Measurements from ENCODE around the gene RASSF8. TPM values are rescaled to one million over a fixed set of nuclear protein-coding genes. Genes with fewer than 3 reads are reported as not detected.

RASSF8 gene
- total and polyA plus RNA-seq, 11 donors = 5.2 to 44.6 (median 28.5) TPM

DNA sequence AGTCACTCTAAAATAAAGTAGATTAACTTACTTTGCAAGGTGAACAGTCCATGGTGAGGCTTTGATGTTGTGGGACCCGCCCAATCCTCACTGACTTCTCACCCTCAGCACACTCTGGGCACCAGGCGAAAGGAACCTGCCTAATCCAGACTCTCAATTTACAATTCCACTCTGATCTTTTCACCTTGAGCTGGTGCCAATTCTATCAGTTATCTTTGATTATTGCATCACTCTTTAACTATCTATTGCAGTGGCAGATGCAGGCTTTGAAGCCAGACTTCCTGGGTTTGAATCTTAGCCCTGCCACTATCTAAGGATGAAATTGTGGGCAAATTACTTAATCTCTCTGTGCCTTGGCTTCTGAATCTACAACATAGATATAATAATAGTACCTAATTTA is 18.9 kb upstream of the RASSF8 start:
- Histone ChIP-seq H3K9me3 (no peaks in the 10 kb centered on the region), H3K4me3 (no peak overlapping the region), H3K27me3 (no peaks in the 10 kb centered on the region), H3K4me1 (peaks cover 0 to 2% (median 0%) of the 10 kb centered on the region in 12 donors), H3K27ac (no peak overlapping the region), H3K36me3 (no peaks in the 10 kb centered on the region)
- ATAC-seq (no peak), DNase-seq (no peak)
- WGBS, 4 donors = 95 to 100% (median 97%) methylated on average over 2 of the region's 2 CpGs
- intact Hi-C loops (cut with DNase I) = loop anchor here in 1 of 10 donors (10.0 kb wide), 1 partner anchor 865 kb away; no protein-coding TSS in a partner anchor
- no peak for TF ChIP-seq CTCF (IDR thresholded peaks at IDR 0.05)
- TF ChIP-seq POLR2A (IDR thresholded peaks at IDR 0.05) = no peak

GRCh38 chr12:25940886-25941285 is 17.6 kb upstream of the RASSF8 start:
- Histone ChIP-seq H3K27me3 (no peaks in the 10 kb centered on the region), H3K9me3 (no peaks in the 10 kb centered on the region), H3K4me1 (peaks cover 0 to 2% (median 0%) of the 10 kb centered on the region in 12 donors), H3K36me3 (no peaks in the 10 kb centered on the region), H3K4me3 (no peak overlapping the region), H3K27ac (no peak overlapping the region)
- intact Hi-C loops (cut with DNase I) = no loop called here
- no peak for DNase-seq
- 85 to 91% (median 86%) methylated on average over 1 of the region's 1 CpG for WGBS, 4 donors
- TF ChIP-seq CTCF (IDR thresholded peaks at IDR 0.05) = no peak
- TF ChIP-seq POLR2A (IDR thresholded peaks at IDR 0.05) = no peak
- ATAC-seq = no peak

DNA sequence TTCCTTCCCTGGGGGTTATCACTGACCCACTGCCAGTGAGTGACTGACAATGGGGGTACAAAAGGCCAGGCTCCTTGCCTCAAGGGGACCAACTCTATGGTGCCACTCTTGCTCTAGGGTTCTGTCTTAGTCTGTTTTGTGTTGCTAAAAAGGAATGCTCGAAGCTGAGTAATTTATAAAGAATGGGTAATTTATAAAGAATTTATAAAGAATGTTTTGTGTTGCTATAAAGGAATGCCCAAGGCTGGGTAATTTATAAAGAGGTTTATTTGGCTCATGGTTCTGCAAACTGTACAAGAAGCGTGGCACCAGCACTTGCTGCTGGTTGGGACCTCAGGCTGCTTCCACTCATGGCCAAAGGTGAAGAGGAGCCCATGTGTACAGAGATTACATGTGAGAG is 15.8 kb upstream of the RASSF8 start:
- no peak for ATAC-seq
- peaks cover 0 to 4% (median 0%) of the 10 kb centered on the region in 9 donors for H3K36me3 ChIP-seq
- 89 to 95% (median 93%) methylated on average over 2 of the region's 2 CpGs for WGBS, 4 donors
- no peaks in the 10 kb centered on the region for H3K27me3 ChIP-seq
- H3K27ac ChIP-seq = no peak overlapping the region
- no peaks in the 10 kb centered on the region for H3K9me3 ChIP-seq
- intact Hi-C loops (cut with DNase I) = no loop called here
- DNase-seq = no peak
- H3K4me1 ChIP-seq = no peaks in the 10 kb centered on the region
- H3K4me3 ChIP-seq = no peak overlapping the region
- TF ChIP-seq POLR2A (IDR thresholded peaks at IDR 0.05) (no peak), CTCF (IDR thresholded peaks at IDR 0.05) (no peak)

- DNase-seq = no peak
- no peak overlapping the region for H3K27ac ChIP-seq
- intact Hi-C loops (cut with DNase I) = no loop called here
- H3K36me3 ChIP-seq = peaks cover 0 to 4% (median 0%) of the 10 kb centered on the region in 9 donors
- no peaks in the 10 kb centered on the region for H3K27me3 ChIP-seq
- ATAC-seq = no peak
- H3K9me3 ChIP-seq = no peaks in the 10 kb centered on the region
- no peak for TF ChIP-seq POLR2A (IDR thresholded peaks at IDR 0.05)
- TF ChIP-seq CTCF (IDR thresholded peaks at IDR 0.05) = no peak
- no peaks in the 10 kb centered on the region for H3K4me1 ChIP-seq
- H3K4me3 ChIP-seq = no peak overlapping the region
Measured at GRCh38 chr12:25943940-25944339, 14.5 kb upstream of the RASSF8 start.

Data from heart left ventricle (tissue), 16 donors.